ENCODE results near the gene RAE1. TPM values are rescaled to one million over a fixed set of nuclear protein-coding genes. Genes with fewer than 3 reads are reported as not detected.
A peak's percentile ranks its signal among the peaks of the same experiment; 100 is the strongest.

RAE1 gene
- total RNA-seq, 1 donor, result 24.6 TPM

DNA sequence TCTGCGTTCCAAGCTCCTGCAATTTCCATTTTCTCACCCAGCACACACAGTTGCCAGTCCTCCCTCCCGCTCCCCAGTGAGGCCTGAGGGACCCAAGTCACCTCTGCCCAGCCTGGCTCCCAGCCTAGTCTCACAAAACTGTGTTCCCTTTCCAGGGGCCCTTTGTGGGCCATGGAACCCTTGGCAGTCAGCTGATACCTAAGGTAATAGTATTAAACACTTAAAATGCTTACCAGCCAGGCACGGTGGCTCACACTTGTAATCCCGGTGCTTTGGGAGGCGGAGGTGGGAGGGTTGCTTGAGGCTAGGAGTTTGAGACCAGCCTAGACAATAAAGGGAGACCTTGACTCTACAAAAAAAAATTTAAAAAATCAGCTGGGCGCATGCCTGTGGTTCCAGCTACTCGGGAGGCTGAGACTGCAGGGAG, 36.9 kb downstream of the RAE1 start:
- H3K4me1 ChIP-seq (ENCODE audit: insufficient read depth, low read length), result no peaks in the 10 kb centered on the region
- TF ChIP-seq, protein P1, sequence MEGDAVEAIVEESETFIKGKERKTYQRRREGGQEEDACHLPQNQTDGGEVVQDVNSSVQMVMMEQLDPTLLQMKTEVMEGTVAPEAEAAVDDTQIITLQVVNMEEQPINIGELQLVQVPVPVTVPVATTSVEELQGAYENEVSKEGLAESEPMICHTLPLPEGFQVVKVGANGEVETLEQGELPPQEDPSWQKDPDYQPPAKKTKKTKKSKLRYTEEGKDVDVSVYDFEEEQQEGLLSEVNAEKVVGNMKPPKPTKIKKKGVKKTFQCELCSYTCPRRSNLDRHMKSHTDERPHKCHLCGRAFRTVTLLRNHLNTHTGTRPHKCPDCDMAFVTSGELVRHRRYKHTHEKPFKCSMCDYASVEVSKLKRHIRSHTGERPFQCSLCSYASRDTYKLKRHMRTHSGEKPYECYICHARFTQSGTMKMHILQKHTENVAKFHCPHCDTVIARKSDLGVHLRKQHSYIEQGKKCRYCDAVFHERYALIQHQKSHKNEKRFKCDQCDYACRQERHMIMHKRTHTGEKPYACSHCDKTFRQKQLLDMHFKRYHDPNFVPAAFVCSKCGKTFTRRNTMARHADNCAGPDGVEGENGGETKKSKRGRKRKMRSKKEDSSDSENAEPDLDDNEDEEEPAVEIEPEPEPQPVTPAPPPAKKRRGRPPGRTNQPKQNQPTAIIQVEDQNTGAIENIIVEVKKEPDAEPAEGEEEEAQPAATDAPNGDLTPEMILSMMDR (IDR thresholded peaks at IDR 0.05; ENCODE audit: extremely low read depth, low read depth, low read length), result no peak
- no peak for DNase-seq (ENCODE audit: insufficient read length, low spot score, missing footprints)
- H3K27me3 ChIP-seq (ENCODE audit: insufficient read depth, low read length), result no peaks in the 10 kb centered on the region
- no peak overlapping the region for H3K4me3 ChIP-seq (ENCODE audit: insufficient read depth, low read length)
- H3K9me3 ChIP-seq (ENCODE audit: low read depth, low read length), result no peaks in the 10 kb centered on the region
- peaks cover under 1% of the 10 kb centered on the region for H4K20me1 ChIP-seq (ENCODE audit: insufficient read depth, low read length)
- H3K4me2 ChIP-seq (ENCODE audit: insufficient read depth, low read length), result no peak overlapping the region
- H2AFZ ChIP-seq (ENCODE audit: low read length), result no peak overlapping the region
- no peaks in the 10 kb centered on the region for H3K36me3 ChIP-seq (ENCODE audit: insufficient read depth, low read length)
- no peak overlapping the region for H3K27ac ChIP-seq (ENCODE audit: low read depth, low read length)
- H3K79me2 ChIP-seq (ENCODE audit: insufficient read depth, low read length), result no peaks in the 10 kb centered on the region

GRCh38 chr20:57388953-57389694, 38.1 kb downstream of the RAE1 start:
- no peaks in the 10 kb centered on the region for H3K9me3 ChIP-seq (ENCODE audit: low read depth, low read length)
- H3K27me3 ChIP-seq (ENCODE audit: insufficient read depth, low read length), result no peaks in the 10 kb centered on the region
- H3K4me1 ChIP-seq (ENCODE audit: insufficient read depth, low read length), result no peaks in the 10 kb centered on the region
- H2AFZ ChIP-seq (ENCODE audit: low read length), result peak overlapping the region; percentile 76
- H3K27ac ChIP-seq (ENCODE audit: low read depth, low read length), result no peak overlapping the region
- H4K20me1 ChIP-seq (ENCODE audit: insufficient read depth, low read length), result peaks cover 3% of the 10 kb centered on the region
- TF ChIP-seq, protein P1 (IDR thresholded peaks at IDR 0.05; ENCODE audit: extremely low read depth, low read depth, low read length), result peak; percentile 18
- DNase-seq (ENCODE audit: insufficient read length, low spot score, missing footprints), result peak; percentile 97
- H3K4me3 ChIP-seq (ENCODE audit: insufficient read depth, low read length), result peak overlapping the region; percentile 61
- H3K36me3 ChIP-seq (ENCODE audit: insufficient read depth, low read length), result no peaks in the 10 kb centered on the region
- no peaks in the 10 kb centered on the region for H3K79me2 ChIP-seq (ENCODE audit: insufficient read depth, low read length)
- peak overlapping the region; percentile 67 for H3K4me2 ChIP-seq (ENCODE audit: insufficient read depth, low read length)

- Histone ChIP-seq H2AFZ (ENCODE audit: low read length) (peak overlapping the region; percentile 76), H3K4me2 (ENCODE audit: insufficient read depth, low read length) (peak overlapping the region; percentile 67), H3K79me2 (ENCODE audit: insufficient read depth, low read length) (no peaks in the 10 kb centered on the region), H3K9me3 (ENCODE audit: low read depth, low read length) (no peaks in the 10 kb centered on the region), H3K4me1 (ENCODE audit: insufficient read depth, low read length) (no peaks in the 10 kb centered on the region), H3K27me3 (ENCODE audit: insufficient read depth, low read length) (no peaks in the 10 kb centered on the region), H4K20me1 (ENCODE audit: insufficient read depth, low read length) (peaks cover 3% of the 10 kb centered on the region), H3K4me3 (ENCODE audit: insufficient read depth, low read length) (peak overlapping the region; percentile 61), H3K36me3 (ENCODE audit: insufficient read depth, low read length) (no peaks in the 10 kb centered on the region), H3K27ac (ENCODE audit: low read depth, low read length) (no peak overlapping the region)
- DNase-seq (ENCODE audit: insufficient read length, low spot score, missing footprints), result peak; percentile 73
- TF ChIP-seq, protein P1 (IDR thresholded peaks at IDR 0.05; ENCODE audit: extremely low read depth, low read depth, low read length), result no peak
These were observed 38.9 kb downstream of the RAE1 start for GRCh38 chr20:57389695-57390603.

Measured in osteoblast (primary cell).